Esophagus (tissue), 2 donors: ENCODE measurements around the gene HPS6. TPM values are rescaled to one million over a fixed set of nuclear protein-coding genes. Genes with fewer than 3 reads are reported as not detected.
A peak's percentile ranks its signal among the peaks of the same experiment; 100 is the strongest.

Source experiments
- H3K27ac ChIP-seq, 2 donors: one replicate each; pipeline ENCODE4 v1.5.1; 2013; ENCODE audit warnings: low read depth in 2 of 2, mild to moderate bottlenecking in 2 of 2, inconsistent platforms in 1 of 2, low read length in 1 of 2, moderate library complexity in 1 of 2
- H3K27me3 ChIP-seq, 2 donors: one replicate each; pipeline ENCODE4 v1.6.1; 2013; ENCODE audit warnings: low read length in 2 of 2, control low read depth in 1 of 2, mild to moderate bottlenecking in 1 of 2; ENCODE audit not compliant: insufficient read depth in 2 of 2, control insufficient read depth in 1 of 2
- H3K36me3 ChIP-seq, 2 donors: one replicate each; pipeline ENCODE4 v1.6.1; 2013; ENCODE audit warnings: low read length in 1 of 2; ENCODE audit not compliant: control insufficient read depth in 2 of 2, insufficient read depth in 2 of 2
- H3K4me1 ChIP-seq, 2 donors: one replicate each; pipeline ENCODE4 v1.6.1; 2013; ENCODE audit warnings: low read length in 1 of 2; ENCODE audit not compliant: control insufficient read depth in 2 of 2, insufficient read depth in 2 of 2
- H3K4me3 ChIP-seq, 2 donors: one replicate each; pipeline ENCODE4 v1.5.1; 2013; ENCODE audit warnings: low read length in 2 of 2, mild to moderate bottlenecking in 2 of 2, low read depth in 1 of 2, moderate library complexity in 1 of 2
- H3K9me3 ChIP-seq, 2 donors: one replicate each; pipeline ENCODE4 v1.6.1; 2013; ENCODE audit warnings: mild to moderate bottlenecking in 2 of 2, low read depth in 1 of 2, low read length in 1 of 2, moderate library complexity in 1 of 2; ENCODE audit not compliant: control insufficient read depth in 2 of 2, insufficient read depth in 1 of 2
- WGBS, 2 donors: extraction: QIAGEN DNeasy Blood & Tissue Kit; methylation state at CpG; one replicate each; pipeline ENCODE4 v1.1.7; 2013; 5-methylcytosine and 5-hydroxymethylcytosine counted together
- polyA plus RNA-seq, 2 donors: library from polyadenylated mRNA; stranded (reverse); fragments of 200-250 nt; gene quantifications; one replicate each; pipeline ENCODE4 v1.2.3, GENCODE V29; 2013
- donor health status: healthy with polysubstance abuse.
- donor health status: Bipolar disorder and iron deficiency.

Gene HPS6
- polyA plus RNA-seq, 2 donors, result 9.4 to 12.5 TPM

- Histone ChIP-seq H3K36me3 (peaks cover 11 to 14% of the 10 kb centered on the region in 2 donors), H3K27ac (peak overlapping the region; percentile 85 to 88), H3K27me3 (no peaks in the 10 kb centered on the region), H3K9me3 (no peaks in the 10 kb centered on the region), H3K4me3 (peak overlapping the region; percentile 64 to 75), H3K4me1 (peaks cover 9 to 27% of the 10 kb centered on the region in 2 donors)
- 0 to 2% methylated on average over 23 of the region's 23 CpGs for WGBS, 2 donors
These were observed 49.9 kb downstream of the HPS6 start for GRCh38 chr10:102114861-102115618.

GRCh38 chr10:102115775-102116174 lies 50.6 kb downstream of the HPS6 start:
- Histone ChIP-seq H3K27me3 (no peaks in the 10 kb centered on the region), H3K4me3 (no peak overlapping the region), H3K4me1 (peaks cover 9 to 27% of the 10 kb centered on the region in 2 donors), H3K9me3 (no peaks in the 10 kb centered on the region), H3K27ac (peak overlapping the region; percentile 85 to 88), H3K36me3 (peaks cover 4 to 6% of the 10 kb centered on the region in 2 donors)
- 4% methylated on average over 3 of the region's 3 CpGs for WGBS, 2 donors

GRCh38 chr10:102116656-102117055 lies 51.5 kb downstream of the HPS6 start:
- Histone ChIP-seq H3K36me3 (no peaks in the 10 kb centered on the region), H3K9me3 (no peaks in the 10 kb centered on the region), H3K27me3 (no peaks in the 10 kb centered on the region), H3K27ac (peak overlapping the region; percentile 93 to 97), H3K4me3 (no peak overlapping the region), H3K4me1 (peaks cover 9 to 27% of the 10 kb centered on the region in 2 donors)
- WGBS, 2 donors, result 79 to 84% methylated on average over 1 of the region's 1 CpG

Other genes starting within 250 kb of the HPS6 start
- 10 to 100 TPM; 40.0 to 47.1 TPM for gene OGA, start 246.9 kb upstream of the HPS6 start, polyA plus RNA-seq
- gene KCNIP2, start 221.5 kb upstream of the HPS6 start, polyA plus RNA-seq, result 1 to 10 TPM in 1 of 2 donors, under 1 TPM in 1; 0.67 to 1.6 TPM
- 10 to 100 TPM; 13.1 to 16.3 TPM for gene ARMH3, start 9.2 kb upstream of the HPS6 start, polyA plus RNA-seq
- gene LDB1, start 55.0 kb downstream of the HPS6 start, polyA plus RNA-seq, result 10 to 100 TPM; 29.8 to 36.5 TPM
- gene PPRC1, start 67.7 kb downstream of the HPS6 start, polyA plus RNA-seq, result 10 to 100 TPM; 23.4 TPM
- gene NOLC1, start 87.0 kb downstream of the HPS6 start, polyA plus RNA-seq, result 10 to 100 TPM; 25.4 to 46.5 TPM
- under 1 TPM in 1 of 2 donors, not detected in 1; 0.02 TPM for gene ELOVL3, start 160.9 kb downstream of the HPS6 start, polyA plus RNA-seq
- gene PITX3, start 176.2 kb downstream of the HPS6 start, polyA plus RNA-seq, result not detected
- 10 to 100 TPM; 11.4 to 11.7 TPM for gene GBF1, start 180.2 kb downstream of the HPS6 start, polyA plus RNA-seq